GM12891 (cell line): Measurements from ENCODE around the gene ZFPM1.

Experiments used
- PAX5 ChIP-seq: IDR thresholded peaks from 2 replicates; pipeline ENCODE4 v1.6.1; 2011; ENCODE audit warnings: low read length, moderate library complexity, mild to moderate bottlenecking; ENCODE audit not compliant: insufficient read depth, severe bottlenecking
- POLR2A ChIP-seq: IDR thresholded peaks from 2 replicates; pipeline ENCODE4 v1.6.1; 2011; ENCODE audit warnings: low read depth, low read length, control low read depth
- POLR2AphosphoS5 ChIP-seq: IDR thresholded peaks from 2 replicates; pipeline ENCODE4 v1.6.1; 2011; ENCODE audit warnings: low read depth, low read length, control low read depth
- POU2F2 ChIP-seq: IDR thresholded peaks from 2 replicates; pipeline ENCODE4 v1.6.1; 2011; ENCODE audit warnings: low read depth, mild to moderate bottlenecking, control low read depth, low read length, moderate library complexity
- SPI1 ChIP-seq: IDR thresholded peaks from 2 replicates; pipeline ENCODE4 v1.6.1; 2011; ENCODE audit warnings: low read depth, low read length, control low read depth
- TAF1 ChIP-seq: IDR thresholded peaks from 2 replicates; pipeline ENCODE4 v1.6.1; 2011; ENCODE audit warnings: low read depth, low read length, control low read depth

GRCh38 chr16:88541831-88542616, 88.9 kb downstream of the ZFPM1 start:
- no peak for TF ChIP-seq POLR2AphosphoS5
- TF ChIP-seq POLR2A = no peak
- no peak for TF ChIP-seq TAF1
- no peak for TF ChIP-seq SPI1
- no peak for TF ChIP-seq PAX5
- TF ChIP-seq POU2F2 = no peak
